ENCODE measurements around the gene CASTOR1.

DNA sequence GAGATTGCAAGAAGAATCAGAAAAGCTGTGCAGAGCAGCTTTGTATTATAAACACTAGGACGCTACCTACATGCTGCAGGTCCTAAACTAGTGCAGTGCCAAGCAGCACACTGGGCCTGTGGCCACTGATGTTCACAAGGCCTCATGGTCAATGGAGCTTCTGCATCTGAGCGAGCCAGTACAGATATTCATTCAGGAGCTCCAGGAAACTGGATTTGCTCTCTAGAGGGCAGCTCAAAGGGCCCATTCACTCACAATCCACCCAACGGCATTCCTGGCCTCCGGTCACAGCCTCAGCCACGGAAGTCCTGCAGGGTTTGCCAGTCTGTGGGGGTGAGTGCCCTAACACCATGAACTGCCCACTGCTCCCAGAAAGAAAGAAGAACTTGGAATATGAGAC, 43.2 kb upstream of the CASTOR1 start:
- TF ChIP-seq POLR2A (IDR thresholded peaks at IDR 0.05) (no peak), POLR2AphosphoS5 (IDR thresholded peaks at IDR 0.05) (no peak)
- TF ChIP-seq, protein P1, sequence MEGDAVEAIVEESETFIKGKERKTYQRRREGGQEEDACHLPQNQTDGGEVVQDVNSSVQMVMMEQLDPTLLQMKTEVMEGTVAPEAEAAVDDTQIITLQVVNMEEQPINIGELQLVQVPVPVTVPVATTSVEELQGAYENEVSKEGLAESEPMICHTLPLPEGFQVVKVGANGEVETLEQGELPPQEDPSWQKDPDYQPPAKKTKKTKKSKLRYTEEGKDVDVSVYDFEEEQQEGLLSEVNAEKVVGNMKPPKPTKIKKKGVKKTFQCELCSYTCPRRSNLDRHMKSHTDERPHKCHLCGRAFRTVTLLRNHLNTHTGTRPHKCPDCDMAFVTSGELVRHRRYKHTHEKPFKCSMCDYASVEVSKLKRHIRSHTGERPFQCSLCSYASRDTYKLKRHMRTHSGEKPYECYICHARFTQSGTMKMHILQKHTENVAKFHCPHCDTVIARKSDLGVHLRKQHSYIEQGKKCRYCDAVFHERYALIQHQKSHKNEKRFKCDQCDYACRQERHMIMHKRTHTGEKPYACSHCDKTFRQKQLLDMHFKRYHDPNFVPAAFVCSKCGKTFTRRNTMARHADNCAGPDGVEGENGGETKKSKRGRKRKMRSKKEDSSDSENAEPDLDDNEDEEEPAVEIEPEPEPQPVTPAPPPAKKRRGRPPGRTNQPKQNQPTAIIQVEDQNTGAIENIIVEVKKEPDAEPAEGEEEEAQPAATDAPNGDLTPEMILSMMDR (IDR thresholded peaks at IDR 0.05) = no peak
